Activated naive CD8-positive, alpha-beta T cell treated with anti-CD3 and anti-CD28 coated beads, Interleukin-2, amount 50 U/mL, for 16 hours (primary cell): ENCODE data around the gene MLH3.

Experiments
- DNase-seq: peaks from one replicate; pipeline ENCODE4 v3.0.0-alpha.2; 2020; ENCODE audit warnings: low read depth, low spot score

The MLH3 gene

GRCh38 chr14:75067212-75067611, 15.9 kb upstream of the MLH3 start:
- no peak for DNase-seq

GRCh38 chr14:75066691-75067090, 15.4 kb upstream of the MLH3 start:
- no peak for DNase-seq

GRCh38 chr14:75064205-75064567, 12.9 kb upstream of the MLH3 start:
- no peak for DNase-seq

GRCh38 chr14:75063491-75064204, 12.4 kb upstream of the MLH3 start, which contains the start of gene ACYP1:
Gene ACYP1, minus strand, starts transcription at chr14:75064024. Its CDS starts 471 bp downstream, at chr14:75063553.
- DNase-seq = peak; percentile 86

- no peak for DNase-seq
Measured at GRCh38 chr14:75063013-75063412, 11.7 kb upstream of the MLH3 start.

GRCh38 chr14:75060420-75060819, 9.2 kb upstream of the MLH3 start:
- no peak for DNase-seq

GRCh38 chr14:75059642-75060041, 8.4 kb upstream of the MLH3 start:
- DNase-seq = no peak

GRCh38 chr14:75054421-75054820, 3.2 kb upstream of the MLH3 start:
- no peak for DNase-seq

GRCh38 chr14:75053396-75054291, 2.4 kb upstream of the MLH3 start:
- DNase-seq = no peak

- DNase-seq = no peak
Measured at GRCh38 chr14:75051556-75051899, 261 bp upstream of the MLH3 start.

GRCh38 chr14:75049731-75050201, 1.5 kb downstream of the MLH3 start:
- no peak for DNase-seq

GRCh38 chr14:75049136-75049535, 2.1 kb downstream of the MLH3 start:
- DNase-seq = no peak

- DNase-seq = no peak
Measured at GRCh38 chr14:75048101-75048500, 3.2 kb downstream of the MLH3 start.

- DNase-seq = no peak
Measured at GRCh38 chr14:75047506-75047905, 3.8 kb downstream of the MLH3 start.

GRCh38 chr14:75046899-75047298, 4.4 kb downstream of the MLH3 start:
- no peak for DNase-seq

- no peak for DNase-seq
Measured at GRCh38 chr14:75046275-75046674, 5.0 kb downstream of the MLH3 start.

- no peak for DNase-seq
Measured at GRCh38 chr14:75044752-75045151, 6.5 kb downstream of the MLH3 start.

GRCh38 chr14:75044322-75044721, 6.9 kb downstream of the MLH3 start:
- DNase-seq = no peak

- no peak for DNase-seq
Measured at GRCh38 chr14:75042035-75042434, 9.2 kb downstream of the MLH3 start.

GRCh38 chr14:75041613-75042012, 9.7 kb downstream of the MLH3 start:
- no peak for DNase-seq

- DNase-seq = no peak
Measured at GRCh38 chr14:75040959-75041358, 10.3 kb downstream of the MLH3 start.

GRCh38 chr14:75040507-75040906, 10.8 kb downstream of the MLH3 start:
- no peak for DNase-seq

GRCh38 chr14:75032939-75033338, 18.3 kb downstream of the MLH3 start:
- no peak for DNase-seq
